HG03460 (cell line): ENCODE data around the gene PTPRT.

Experiments
- ATAC-seq: cut with Tn5 transposase; IDR thresholded peaks from one replicate; pipeline ENCODE4 v1.9.1; 2021; ENCODE audit not compliant: unreplicated experiment

Gene PTPRT

DNA sequence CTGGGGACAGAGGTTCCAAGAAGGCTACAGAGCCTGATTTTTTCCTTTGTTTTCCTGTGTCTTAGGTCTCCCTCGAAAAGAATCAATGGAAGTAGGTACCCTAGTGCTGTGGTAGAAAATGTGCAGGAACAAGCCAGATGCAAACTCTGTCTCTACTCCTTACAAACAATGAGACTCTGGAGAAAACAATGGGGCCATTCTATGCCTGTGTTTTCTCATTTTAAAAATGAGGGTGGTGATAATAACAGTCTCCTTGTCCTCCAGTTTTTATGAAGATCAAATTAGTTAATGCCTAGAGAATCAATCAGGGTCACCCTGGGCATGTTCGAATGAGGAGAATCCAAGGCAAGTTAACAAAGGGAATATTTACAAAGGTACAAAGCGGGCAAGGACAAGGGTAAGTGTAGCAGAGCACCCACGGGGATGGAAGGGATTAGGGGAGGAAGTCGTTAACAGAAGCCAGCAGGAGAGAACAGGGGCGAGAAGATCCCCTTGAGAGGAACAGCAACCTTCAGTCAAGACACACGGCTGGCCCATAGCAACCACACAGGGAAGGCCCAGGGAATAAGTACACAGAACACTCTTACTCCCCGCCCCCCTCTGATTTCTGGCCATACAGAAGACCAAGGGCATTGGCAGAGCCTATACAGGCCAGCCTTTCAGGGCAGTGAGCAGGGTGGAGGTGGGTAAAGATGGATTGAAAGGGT is 342.8 kb downstream of the PTPRT start:
- no peak for ATAC-seq

DNA sequence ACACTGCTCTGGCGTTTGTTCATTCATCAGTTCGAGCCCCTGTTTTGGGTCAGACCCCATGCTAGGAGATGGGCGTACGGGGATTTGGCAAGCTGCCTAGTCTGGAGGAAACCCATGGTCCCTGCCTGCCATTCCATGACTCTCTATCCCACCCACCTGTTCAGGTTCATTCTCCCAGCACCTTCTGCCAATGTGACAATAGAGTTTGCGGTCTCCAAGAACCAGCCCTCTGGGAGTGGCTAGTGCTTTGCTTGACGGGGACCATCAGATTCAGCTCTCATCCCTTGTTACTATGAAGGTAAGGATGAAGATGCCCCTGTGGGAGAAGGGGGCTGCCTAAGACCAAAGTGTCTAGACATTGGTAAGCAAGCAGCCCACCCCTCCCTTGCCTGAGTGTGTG is 345.0 kb downstream of the PTPRT start:
- no peak for ATAC-seq

DNA sequence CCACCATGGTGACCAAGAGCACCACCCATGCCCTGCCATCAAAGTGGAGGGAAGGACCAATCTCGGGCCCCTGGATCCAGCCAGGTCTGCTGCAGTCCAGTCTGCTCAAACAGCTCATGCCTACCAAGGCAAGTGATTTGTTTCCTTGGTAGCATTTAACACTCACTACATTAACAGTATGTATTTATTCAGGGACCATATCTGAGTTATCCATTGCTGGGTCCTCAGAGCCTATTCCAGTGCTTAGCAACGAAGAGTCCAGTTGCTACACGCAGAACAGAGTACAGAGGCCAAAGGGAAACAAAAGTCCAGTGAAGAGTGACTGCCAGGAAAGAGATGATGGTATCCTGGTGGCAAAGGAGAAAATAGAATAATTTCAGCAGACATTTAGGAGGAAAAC is 352.2 kb downstream of the PTPRT start:
- ATAC-seq, result no peak

- no peak for ATAC-seq
Observed at GRCh38 chr20:42836339-42836738, 353.4 kb downstream of the PTPRT start.

DNA sequence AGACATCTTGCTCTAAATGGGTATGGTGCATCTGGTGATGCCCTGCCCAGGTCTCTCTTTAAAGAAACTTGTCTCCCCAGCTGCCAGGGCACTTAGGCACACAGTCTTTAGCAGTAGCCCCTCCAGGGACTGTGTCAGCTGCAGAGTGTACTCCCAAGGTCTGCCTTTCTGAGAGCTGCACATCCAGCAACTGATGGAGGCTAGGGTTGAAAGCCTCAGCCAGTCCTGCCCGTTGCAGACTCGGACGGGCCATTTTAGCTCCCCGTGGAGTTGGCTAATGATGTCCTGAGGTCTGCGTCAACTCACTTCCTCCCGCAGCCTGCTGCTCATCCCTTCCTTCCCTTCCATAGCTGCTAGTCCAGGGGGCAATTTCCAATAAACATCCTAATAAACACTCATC is 381.8 kb downstream of the PTPRT start:
- no peak for ATAC-seq

DNA sequence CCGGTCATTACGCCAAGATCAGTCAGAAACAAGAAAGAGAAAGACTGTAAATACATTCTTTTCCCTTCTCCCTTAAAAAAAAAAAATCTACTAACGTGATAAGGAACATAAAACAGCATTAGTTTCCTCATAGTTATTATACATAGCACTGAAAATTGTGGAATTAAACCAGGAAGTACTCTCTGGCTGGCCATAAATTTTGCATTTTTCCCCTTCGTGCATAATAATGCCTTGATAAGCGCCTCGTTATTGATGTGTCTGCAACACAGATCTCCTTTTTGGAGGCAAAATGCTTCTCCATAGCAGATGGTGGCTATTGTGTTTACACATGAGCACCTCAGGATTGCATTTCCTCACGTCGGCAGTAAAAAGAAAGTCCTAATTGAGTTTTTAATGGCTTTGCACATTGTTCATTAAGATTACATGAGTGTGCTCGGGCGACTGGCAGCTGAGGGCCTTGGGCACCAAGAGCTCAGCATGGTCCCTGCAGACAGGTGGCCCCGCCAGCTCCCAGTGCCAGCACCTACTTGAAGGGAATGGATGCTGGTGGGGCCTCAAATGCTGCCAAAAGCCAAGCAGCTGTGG is 394.5 kb downstream of the PTPRT start:
- ATAC-seq, result no peak

DNA sequence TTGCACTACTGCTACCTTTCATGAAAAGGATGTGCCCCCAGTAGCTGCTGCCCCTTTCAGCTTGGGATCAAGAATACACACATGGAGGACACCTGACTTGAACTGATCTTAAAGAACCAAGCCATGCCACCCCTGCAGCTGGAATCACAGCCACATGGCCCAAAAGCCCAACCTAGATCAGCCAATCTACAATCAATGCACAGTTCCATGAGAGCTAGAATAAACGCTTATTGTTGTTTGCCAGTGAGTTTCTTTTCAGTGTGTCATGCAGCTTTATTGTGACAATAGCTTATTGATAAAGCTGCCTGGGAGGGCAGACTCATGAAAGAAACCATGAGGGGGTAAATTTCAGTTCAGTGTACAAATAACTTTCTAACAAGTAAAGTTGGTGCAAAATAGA is 397.7 kb downstream of the PTPRT start:
- ATAC-seq, result no peak

- no peak for ATAC-seq
Observed at GRCh38 chr20:42790111-42790510, 399.6 kb downstream of the PTPRT start.

- ATAC-seq, result no peak
Observed at GRCh38 chr20:42788707-42789106, 401.0 kb downstream of the PTPRT start.

- ATAC-seq, result no peak
Observed at GRCh38 chr20:42785041-42785440, 404.7 kb downstream of the PTPRT start.

DNA sequence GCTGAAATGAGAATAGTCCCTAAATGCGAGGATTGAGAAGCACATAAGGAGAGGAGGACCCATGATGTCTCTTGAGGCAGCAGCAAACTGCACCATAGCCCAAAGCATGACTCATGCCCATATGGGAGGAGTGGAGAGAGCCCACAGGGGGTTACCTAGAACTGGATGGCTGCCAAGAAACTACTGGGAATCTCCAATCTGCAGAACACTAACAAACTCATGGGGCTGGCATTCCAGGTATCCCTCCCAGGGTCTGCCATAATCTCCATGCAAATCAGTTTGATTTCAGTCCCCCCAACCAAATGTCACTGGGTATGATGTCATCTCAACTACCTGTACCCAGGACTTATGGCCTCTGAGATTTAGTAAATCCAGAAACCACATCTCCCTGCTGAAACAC is 410.5 kb downstream of the PTPRT start:
- ATAC-seq, result no peak

- no peak for ATAC-seq
Observed at GRCh38 chr20:42775866-42776265, 413.8 kb downstream of the PTPRT start.

- ATAC-seq, result no peak
Observed at GRCh38 chr20:42775037-42775436, 414.7 kb downstream of the PTPRT start.

DNA sequence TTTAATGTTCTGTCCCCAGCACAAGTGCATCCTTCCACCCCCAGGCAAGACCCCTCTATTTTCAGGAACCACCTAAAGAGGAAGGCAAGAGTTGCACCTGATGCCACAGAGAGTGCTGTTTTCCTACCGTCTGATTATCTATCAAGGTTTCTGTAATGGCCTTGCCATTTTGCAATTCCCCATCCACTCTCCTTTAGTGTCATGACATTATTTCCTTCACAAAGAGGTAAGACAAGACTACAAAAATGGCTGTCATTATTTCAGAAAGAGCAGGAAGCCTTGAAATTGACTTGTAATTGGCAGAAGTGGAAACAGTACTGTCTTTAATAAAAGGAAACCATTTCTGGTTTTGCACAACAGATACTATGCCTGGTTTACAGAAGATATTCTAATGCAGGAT is 426.7 kb downstream of the PTPRT start:
- no peak for ATAC-seq

GRCh38 chr20:42756991-42757390 is 432.7 kb downstream of the PTPRT start:
- ATAC-seq, result no peak

DNA sequence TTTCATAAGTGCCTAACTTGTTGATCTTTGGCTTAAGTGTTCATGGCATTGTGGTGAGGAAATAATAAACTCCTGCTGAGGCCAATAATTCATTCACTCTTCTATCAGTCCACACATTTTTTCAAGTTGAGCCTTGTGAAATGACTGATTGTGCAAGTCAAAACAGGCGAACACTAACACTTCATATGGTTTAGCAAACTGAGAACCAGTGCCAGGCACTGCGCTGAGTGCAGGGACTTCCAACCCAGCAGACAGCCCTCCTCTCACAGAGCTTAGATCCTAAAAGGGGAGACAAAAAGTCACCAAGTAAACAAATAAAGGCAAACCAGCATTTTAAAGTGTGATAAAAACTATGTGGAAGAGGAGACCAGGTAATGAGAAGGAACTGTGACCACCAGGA is 435.0 kb downstream of the PTPRT start:
- no peak for ATAC-seq

DNA sequence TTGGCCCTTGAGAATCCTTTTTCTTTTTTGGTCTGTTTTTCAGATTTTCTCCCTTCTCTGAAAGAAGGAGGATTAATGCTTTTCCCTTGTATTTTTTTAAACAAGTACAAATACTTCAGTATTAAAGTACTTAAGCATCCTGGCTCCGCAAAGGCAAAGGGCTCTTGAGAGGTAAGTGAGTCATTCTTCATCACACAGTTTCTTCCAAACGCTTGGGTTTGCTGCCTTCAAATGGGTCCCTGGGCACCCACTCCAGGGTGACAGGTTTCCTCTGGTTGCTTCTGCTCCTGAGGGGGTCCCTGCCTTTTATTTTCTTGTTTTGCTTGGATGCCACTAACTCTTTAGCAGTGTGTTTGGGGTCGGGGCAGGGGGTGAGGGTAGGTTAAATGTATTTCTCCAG is 437.1 kb downstream of the PTPRT start:
- ATAC-seq, result no peak

- ATAC-seq, result no peak
Observed at GRCh38 chr20:42749556-42749955, 440.1 kb downstream of the PTPRT start.

- no peak for ATAC-seq
Observed at GRCh38 chr20:42747765-42748411, 441.8 kb downstream of the PTPRT start.

DNA sequence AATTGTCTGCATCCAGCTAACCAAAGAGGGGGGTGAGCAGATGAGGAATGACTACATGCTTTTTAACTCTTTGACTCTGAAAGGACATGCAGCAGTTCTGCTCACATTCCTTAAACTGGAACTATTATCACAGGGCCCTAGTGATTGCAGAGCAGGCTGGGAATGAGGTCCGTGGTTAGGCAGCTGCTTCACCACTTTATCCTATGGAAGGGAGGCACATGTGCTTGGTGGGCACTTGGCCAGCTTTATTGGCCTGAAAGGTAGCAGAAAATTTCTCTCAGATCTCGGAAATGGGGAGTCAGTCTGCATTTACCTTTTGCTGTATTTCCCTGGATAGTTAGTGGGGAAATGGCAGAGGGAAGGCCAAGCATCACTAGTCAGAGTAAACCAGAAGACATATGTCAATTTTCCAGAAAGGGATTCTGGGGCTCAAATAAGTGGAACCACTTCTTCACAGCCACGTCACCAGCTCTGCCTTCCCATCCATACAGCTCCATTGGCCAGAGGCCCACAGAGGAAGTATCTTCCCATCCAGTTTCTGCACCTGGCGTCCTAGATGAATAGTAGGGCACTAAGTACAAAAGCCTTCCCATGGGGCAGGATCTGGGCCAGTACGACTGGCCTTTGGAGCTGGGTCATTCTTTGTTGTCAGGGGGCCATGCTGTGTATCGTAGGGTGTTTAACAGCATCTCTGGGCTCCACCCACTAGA is 444.8 kb downstream of the PTPRT start:
- ATAC-seq, result no peak

- ATAC-seq, result no peak
Observed at GRCh38 chr20:42742926-42743325, 446.8 kb downstream of the PTPRT start.

GRCh38 chr20:42741906-42742305 is 447.8 kb downstream of the PTPRT start:
- ATAC-seq, result no peak
